Measurements from ENCODE around the gene CAPG.

CAPG gene

GRCh38 chr2:85398426-85399182 is 11.6 kb downstream of the CAPG start:
- Histone ChIP-seq H3K4me3 (ENCODE audit: low read depth, low read length) (no peak overlapping the region), H3K9me3 (ENCODE audit: control insufficient read depth, insufficient read depth, low read depth, low read length) (no peaks in the 10 kb centered on the region), H3K4me1 (ENCODE audit: control insufficient read depth, insufficient read depth, low read length) (no peaks in the 10 kb centered on the region), H3K36me3 (ENCODE audit: control insufficient read depth in 2 of 2, insufficient read depth in 1 of 2, low read length in 2 of 2) (no peaks in the 10 kb centered on the region), H3K27ac (ENCODE audit: extremely low read depth, low read depth, low read length) (no peak overlapping the region)
- ChIA-PET POLR2A (interaction anchor here (0.5 kb wide), 1 partner anchor 11 kb away, joined by 7 read pairs; no protein-coding TSS in a partner anchor), CTCF (interaction anchor here (0.5 to 0.8 kb wide), 2 partner anchors 8 to 21 kb away, joined by 3 read pairs; no protein-coding TSS in a partner anchor)
- TF ChIP-seq TRIM28 (IDR thresholded peaks at IDR 0.05; ENCODE audit: borderline replicate concordance, low read length) (no peak), ZNF626 (tag by site-specific recombination; IDR thresholded peaks at IDR 0.05) (no peak), ZFHX2 (tag by site-specific recombination; conservative IDR thresholded peaks at IDR 0.05) (peak; percentile 42)

- Histone ChIP-seq H3K4me3 (ENCODE audit: low read depth, low read length) (no peak overlapping the region), H3K36me3 (ENCODE audit: control insufficient read depth in 2 of 2, insufficient read depth in 1 of 2, low read length in 2 of 2) (no peaks in the 10 kb centered on the region), H3K4me1 (ENCODE audit: control insufficient read depth, insufficient read depth, low read length) (no peaks in the 10 kb centered on the region), H3K27ac (ENCODE audit: extremely low read depth, low read depth, low read length) (no peak overlapping the region), H3K9me3 (ENCODE audit: control insufficient read depth, insufficient read depth, low read depth, low read length) (no peaks in the 10 kb centered on the region)
- TF ChIP-seq, protein P1, sequence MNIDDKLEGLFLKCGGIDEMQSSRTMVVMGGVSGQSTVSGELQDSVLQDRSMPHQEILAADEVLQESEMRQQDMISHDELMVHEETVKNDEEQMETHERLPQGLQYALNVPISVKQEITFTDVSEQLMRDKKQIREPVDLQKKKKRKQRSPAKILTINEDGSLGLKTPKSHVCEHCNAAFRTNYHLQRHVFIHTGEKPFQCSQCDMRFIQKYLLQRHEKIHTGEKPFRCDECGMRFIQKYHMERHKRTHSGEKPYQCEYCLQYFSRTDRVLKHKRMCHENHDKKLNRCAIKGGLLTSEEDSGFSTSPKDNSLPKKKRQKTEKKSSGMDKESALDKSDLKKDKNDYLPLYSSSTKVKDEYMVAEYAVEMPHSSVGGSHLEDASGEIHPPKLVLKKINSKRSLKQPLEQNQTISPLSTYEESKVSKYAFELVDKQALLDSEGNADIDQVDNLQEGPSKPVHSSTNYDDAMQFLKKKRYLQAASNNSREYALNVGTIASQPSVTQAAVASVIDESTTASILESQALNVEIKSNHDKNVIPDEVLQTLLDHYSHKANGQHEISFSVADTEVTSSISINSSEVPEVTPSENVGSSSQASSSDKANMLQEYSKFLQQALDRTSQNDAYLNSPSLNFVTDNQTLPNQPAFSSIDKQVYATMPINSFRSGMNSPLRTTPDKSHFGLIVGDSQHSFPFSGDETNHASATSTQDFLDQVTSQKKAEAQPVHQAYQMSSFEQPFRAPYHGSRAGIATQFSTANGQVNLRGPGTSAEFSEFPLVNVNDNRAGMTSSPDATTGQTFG (tag by site-specific recombination; IDR thresholded peaks at IDR 0.05; ENCODE audit: borderline replicate concordance), result no peak
- TF ChIP-seq, protein P2, sequence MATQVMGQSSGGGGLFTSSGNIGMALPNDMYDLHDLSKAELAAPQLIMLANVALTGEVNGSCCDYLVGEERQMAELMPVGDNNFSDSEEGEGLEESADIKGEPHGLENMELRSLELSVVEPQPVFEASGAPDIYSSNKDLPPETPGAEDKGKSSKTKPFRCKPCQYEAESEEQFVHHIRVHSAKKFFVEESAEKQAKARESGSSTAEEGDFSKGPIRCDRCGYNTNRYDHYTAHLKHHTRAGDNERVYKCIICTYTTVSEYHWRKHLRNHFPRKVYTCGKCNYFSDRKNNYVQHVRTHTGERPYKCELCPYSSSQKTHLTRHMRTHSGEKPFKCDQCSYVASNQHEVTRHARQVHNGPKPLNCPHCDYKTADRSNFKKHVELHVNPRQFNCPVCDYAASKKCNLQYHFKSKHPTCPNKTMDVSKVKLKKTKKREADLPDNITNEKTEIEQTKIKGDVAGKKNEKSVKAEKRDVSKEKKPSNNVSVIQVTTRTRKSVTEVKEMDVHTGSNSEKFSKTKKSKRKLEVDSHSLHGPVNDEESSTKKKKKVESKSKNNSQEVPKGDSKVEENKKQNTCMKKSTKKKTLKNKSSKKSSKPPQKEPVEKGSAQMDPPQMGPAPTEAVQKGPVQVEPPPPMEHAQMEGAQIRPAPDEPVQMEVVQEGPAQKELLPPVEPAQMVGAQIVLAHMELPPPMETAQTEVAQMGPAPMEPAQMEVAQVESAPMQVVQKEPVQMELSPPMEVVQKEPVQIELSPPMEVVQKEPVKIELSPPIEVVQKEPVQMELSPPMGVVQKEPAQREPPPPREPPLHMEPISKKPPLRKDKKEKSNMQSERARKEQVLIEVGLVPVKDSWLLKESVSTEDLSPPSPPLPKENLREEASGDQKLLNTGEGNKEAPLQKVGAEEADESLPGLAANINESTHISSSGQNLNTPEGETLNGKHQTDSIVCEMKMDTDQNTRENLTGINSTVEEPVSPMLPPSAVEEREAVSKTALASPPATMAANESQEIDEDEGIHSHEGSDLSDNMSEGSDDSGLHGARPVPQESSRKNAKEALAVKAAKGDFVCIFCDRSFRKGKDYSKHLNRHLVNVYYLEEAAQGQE (tag by site-specific recombination; IDR thresholded peaks at IDR 0.05), result no peak
- TF ChIP-seq, protein P3, sequence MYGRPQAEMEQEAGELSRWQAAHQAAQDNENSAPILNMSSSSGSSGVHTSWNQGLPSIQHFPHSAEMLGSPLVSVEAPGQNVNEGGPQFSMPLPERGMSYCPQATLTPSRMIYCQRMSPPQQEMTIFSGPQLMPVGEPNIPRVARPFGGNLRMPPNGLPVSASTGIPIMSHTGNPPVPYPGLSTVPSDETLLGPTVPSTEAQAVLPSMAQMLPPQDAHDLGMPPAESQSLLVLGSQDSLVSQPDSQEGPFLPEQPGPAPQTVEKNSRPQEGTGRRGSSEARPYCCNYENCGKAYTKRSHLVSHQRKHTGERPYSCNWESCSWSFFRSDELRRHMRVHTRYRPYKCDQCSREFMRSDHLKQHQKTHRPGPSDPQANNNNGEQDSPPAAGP (tag by site-specific recombination; IDR thresholded peaks at IDR 0.05), result no peak
- TF ChIP-seq ZNF221 (tag by site-specific recombination; IDR thresholded peaks at IDR 0.05; ENCODE audit: borderline replicate concordance) (no peak), ZNF558 (tag by site-specific recombination; IDR thresholded peaks at IDR 0.05) (no peak), ZNF580 (tag by site-specific recombination; IDR thresholded peaks at IDR 0.05) (no peak), KLF1 (tag by site-specific recombination; IDR thresholded peaks at IDR 0.05) (no peak), ZNF792 (tag by site-specific recombination; IDR thresholded peaks at IDR 0.05) (no peak), ZNF155 (tag by site-specific recombination; IDR thresholded peaks at IDR 0.05) (no peak)
- TF ChIP-seq, protein P4, sequence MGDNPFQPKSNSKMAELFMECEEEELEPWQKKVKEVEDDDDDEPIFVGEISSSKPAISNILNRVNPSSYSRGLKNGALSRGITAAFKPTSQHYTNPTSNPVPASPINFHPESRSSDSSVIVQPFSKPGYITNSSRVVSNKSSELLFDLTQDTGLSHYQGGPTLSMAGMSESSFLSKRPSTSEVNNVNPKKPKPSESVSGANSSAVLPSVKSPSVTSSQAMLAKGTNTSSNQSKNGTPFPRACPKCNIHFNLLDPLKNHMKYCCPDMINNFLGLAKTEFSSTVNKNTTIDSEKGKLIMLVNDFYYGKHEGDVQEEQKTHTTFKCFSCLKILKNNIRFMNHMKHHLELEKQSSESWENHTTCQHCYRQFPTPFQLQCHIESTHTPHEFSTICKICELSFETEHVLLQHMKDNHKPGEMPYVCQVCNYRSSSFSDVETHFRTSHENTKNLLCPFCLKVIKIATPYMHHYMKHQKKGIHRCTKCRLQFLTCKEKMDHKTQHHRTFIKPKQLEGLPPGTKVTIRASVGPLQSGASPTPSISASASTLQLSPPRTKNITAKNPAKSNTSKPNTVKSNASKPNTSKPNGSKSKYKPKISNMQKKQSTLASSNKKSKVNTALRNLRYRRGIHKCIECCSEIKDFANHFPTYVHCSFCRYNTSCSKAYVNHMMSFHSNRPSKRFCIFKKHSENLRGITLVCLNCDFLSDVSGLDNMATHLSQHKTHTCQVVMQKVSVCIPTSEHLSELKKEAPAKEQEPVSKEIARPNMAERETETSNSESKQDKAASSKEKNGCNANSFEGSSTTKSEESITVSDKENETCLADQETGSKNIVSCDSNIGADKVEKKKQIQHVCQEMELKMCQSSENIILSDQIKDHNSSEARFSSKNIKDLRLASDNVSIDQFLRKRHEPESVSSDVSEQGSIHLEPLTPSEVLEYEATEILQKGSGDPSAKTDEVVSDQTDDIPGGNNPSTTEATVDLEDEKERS (tag by site-specific recombination; IDR thresholded peaks at IDR 0.05), result no peak
- ChIA-PET POLR2A (no interaction called here), CTCF (interaction anchor here (0.5 kb wide), 1 partner anchor 21 kb away, joined by 3 read pairs; no protein-coding TSS in a partner anchor)
These were observed 12.2 kb downstream of the CAPG start for GRCh38 chr2:85397925-85398331.

Data from HEK293 (cell line).